ENCODE measurements around the gene VASN. TPM values are rescaled to one million over a fixed set of nuclear protein-coding genes. Genes with fewer than 3 reads are reported as not detected.
"Not testable (repeated sequence)": the region's sequence is repeated elsewhere in the genome, so short reads cannot be mapped to it uniquely, and the experiment has no call there.

The VASN gene
- total RNA-seq, 4 donors from 2014 or later: 3.6 to 49.0 (median 19.9) TPM

DNA sequence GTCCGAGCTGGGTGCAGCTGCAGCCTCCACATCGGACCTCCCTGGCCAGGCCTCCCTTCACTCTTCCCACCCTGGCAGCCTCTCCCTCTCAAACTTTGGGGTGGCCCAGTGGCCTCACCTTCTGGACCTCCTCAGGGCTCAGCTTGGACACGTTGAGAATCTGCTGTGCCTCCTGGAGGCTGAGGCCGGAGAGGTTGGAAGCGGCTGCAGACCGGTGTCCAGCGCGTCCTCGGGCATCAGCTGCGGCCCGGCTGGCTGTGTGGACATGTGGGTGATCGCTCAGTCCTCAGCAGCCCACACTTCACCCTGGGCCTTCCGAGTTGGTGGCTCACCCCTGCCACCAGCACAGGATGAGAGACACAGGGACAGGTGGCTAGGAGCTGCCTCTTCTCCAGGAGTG is 30.4 kb upstream of the VASN start:
- DNase-seq: no peak
- peaks cover 0 to 13% of the 10 kb centered on the region in 2 donors for H3K4me1 ChIP-seq
- intact Hi-C loops (cut with DNase I; ENCODE audit: low total_unique reads): no loop called here
- no peaks in the 10 kb centered on the region for H3K36me3 ChIP-seq
- H3K27ac ChIP-seq: no peak overlapping the region
- no peak overlapping the region for H3K4me3 ChIP-seq
- no peaks in the 10 kb centered on the region for H3K9me3 ChIP-seq
- TF ChIP-seq, protein P1, sequence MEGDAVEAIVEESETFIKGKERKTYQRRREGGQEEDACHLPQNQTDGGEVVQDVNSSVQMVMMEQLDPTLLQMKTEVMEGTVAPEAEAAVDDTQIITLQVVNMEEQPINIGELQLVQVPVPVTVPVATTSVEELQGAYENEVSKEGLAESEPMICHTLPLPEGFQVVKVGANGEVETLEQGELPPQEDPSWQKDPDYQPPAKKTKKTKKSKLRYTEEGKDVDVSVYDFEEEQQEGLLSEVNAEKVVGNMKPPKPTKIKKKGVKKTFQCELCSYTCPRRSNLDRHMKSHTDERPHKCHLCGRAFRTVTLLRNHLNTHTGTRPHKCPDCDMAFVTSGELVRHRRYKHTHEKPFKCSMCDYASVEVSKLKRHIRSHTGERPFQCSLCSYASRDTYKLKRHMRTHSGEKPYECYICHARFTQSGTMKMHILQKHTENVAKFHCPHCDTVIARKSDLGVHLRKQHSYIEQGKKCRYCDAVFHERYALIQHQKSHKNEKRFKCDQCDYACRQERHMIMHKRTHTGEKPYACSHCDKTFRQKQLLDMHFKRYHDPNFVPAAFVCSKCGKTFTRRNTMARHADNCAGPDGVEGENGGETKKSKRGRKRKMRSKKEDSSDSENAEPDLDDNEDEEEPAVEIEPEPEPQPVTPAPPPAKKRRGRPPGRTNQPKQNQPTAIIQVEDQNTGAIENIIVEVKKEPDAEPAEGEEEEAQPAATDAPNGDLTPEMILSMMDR (IDR thresholded peaks at IDR 0.05): no peak
- no peak for TF ChIP-seq POLR2A (IDR thresholded peaks at IDR 0.05)
- no peaks in the 10 kb centered on the region for H3K27me3 ChIP-seq

DNA sequence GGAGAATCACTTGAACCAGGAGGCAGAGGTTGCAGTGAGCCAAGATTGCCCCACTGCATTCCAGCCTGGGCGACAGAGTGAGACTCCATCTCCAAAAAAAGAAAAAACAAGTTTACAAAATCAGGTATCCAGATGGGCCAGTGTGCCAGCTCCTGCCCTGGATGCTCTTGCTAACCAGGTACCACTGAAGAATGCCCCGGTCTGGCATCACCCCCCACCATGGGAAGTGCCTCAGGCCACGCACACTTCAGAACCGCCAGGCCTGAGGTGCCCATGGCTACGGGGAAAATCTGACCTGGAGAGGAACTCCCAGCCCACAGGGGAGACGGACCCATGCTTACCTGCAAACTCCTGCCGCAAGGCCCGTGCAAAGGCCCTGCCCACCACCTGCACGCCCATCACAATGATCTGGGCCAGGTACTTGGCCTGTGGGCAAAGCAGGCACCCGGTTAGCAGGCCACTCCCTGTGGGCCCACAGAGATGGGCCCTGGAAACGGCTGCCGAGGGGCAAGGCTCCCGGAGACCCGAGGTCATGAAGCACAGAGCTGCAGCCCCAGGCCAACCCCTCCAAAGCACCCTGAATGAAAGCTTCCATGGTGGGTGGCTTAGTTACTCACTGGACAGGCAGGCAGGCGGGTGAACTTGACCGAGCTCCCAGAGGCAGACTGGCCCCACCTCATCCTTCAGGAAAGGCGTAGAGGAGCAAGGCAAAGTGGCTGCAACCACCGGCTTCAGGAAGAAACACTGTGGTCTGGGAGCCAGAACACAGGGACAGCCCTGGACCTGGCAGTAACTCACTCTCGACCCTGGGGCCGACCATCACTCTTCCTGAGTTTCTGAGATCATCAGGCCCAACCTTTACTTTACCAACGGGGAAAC is 28.5 kb upstream of the VASN start:
- no peaks in the 10 kb centered on the region for H3K36me3 ChIP-seq
- H3K27me3 ChIP-seq: no peaks in the 10 kb centered on the region
- intact Hi-C loops (cut with DNase I; ENCODE audit: low total_unique reads): no loop called here
- H3K4me1 ChIP-seq: peaks cover 0 to 13% of the 10 kb centered on the region in 2 donors
- H3K27ac ChIP-seq: no peak overlapping the region
- TF ChIP-seq, protein P1 (IDR thresholded peaks at IDR 0.05): no peak
- no peak for TF ChIP-seq POLR2A (IDR thresholded peaks at IDR 0.05)
- H3K9me3 ChIP-seq: no peaks in the 10 kb centered on the region
- H3K4me3 ChIP-seq: no peak overlapping the region
- DNase-seq: no peak

- H3K36me3 ChIP-seq; H3K9me3 ChIP-seq; intact Hi-C loops (cut with DNase I; ENCODE audit: low total_unique reads); H3K27ac ChIP-seq; H3K27me3 ChIP-seq; DNase-seq; H3K4me3 ChIP-seq: not testable (repeated sequence)
- peaks cover 0 to 12% of the 10 kb centered on the region in 2 donors for H3K4me1 ChIP-seq
These were observed 27.2 kb upstream of the VASN start for GRCh38 chr16:4344300-4344982.

- peaks cover 0 to 4% of the 10 kb centered on the region in 2 donors for H3K4me1 ChIP-seq
- H3K27me3 ChIP-seq: no peaks in the 10 kb centered on the region
- H3K4me3 ChIP-seq: no peak overlapping the region
- H3K27ac ChIP-seq: no peak overlapping the region
- no peak for TF ChIP-seq POLR2A (IDR thresholded peaks at IDR 0.05)
- TF ChIP-seq, protein P1 (IDR thresholded peaks at IDR 0.05): no peak
- H3K36me3 ChIP-seq: no peaks in the 10 kb centered on the region
- no peak for DNase-seq
- intact Hi-C loops (cut with DNase I; ENCODE audit: low total_unique reads): no loop called here
- H3K9me3 ChIP-seq: no peaks in the 10 kb centered on the region
These were observed 26.4 kb upstream of the VASN start for GRCh38 chr16:4344983-4345835.
